K562 (cell line): Measurements from ENCODE around the gene MYMX. TPM values are rescaled to one million over a fixed set of nuclear protein-coding genes. Genes with fewer than 3 reads are reported as not detected.

Experiments used
- CHD4 ChIP-seq: fragments of 200-600 bp; sonication (generic); IDR thresholded peaks from 3 replicates; pipeline ENCODE4 v1.6.1; 2012; ENCODE audit warnings: low read depth, mild to moderate bottlenecking, mixed read lengths, low read length, inconsistent platforms; ENCODE audit not compliant: insufficient read depth, insufficient replicate concordance, poor library complexity, severe bottlenecking
- DACH1 ChIP-seq: fragments of 450-650 bp; IDR thresholded peaks from 2 replicates; pipeline ENCODE4 v1.6.1; 2018; ENCODE audit not compliant: partially characterized antibody
- EHMT2 ChIP-seq: fragments of 450-650 bp; IDR thresholded peaks from 2 replicates; pipeline ENCODE4 v1.6.1; 2018; ENCODE audit warnings: antibody characterized with exemption
- ETV5 ChIP-seq: sonication (generic); formaldehyde crosslinking; IDR thresholded peaks from 2 replicates; pipeline ENCODE4 v1.4.0; 2020; ENCODE audit warnings: low read depth, mild to moderate bottlenecking, missing genetic modification reagents
- EZH2 ChIP-seq: IDR thresholded peaks from 2 replicates; pipeline ENCODE4 v1.6.1; 2012; ENCODE audit warnings: low read depth, mild to moderate bottlenecking, inconsistent platforms, low read length, borderline replicate concordance
- HINFP ChIP-seq: fragments of 450-650 bp; conservative IDR thresholded peaks from 2 replicates; pipeline ENCODE4 v1.6.1; 2016; ENCODE audit warnings: missing genetic modification characterization, low read depth, mild to moderate bottlenecking, control low read depth, missing compliant biosample characterization
- HMGXB4 ChIP-seq: sonication (generic); formaldehyde crosslinking; IDR thresholded peaks from 2 replicates; pipeline ENCODE4 v1.8.1; 2023; ENCODE audit warnings: mild to moderate bottlenecking, missing genetic modification reagents
- MEF2D ChIP-seq: conservative IDR thresholded peaks from 2 replicates; pipeline ENCODE4 v1.6.1; 2016; ENCODE audit warnings: low read depth, missing genetic modification characterization, missing compliant biosample characterization
- MLX ChIP-seq, 2 experiments: fragments of 450-650 bp in 1 of 2; sonication (generic) in 1 of 2; formaldehyde crosslinking; conservative IDR thresholded peaks; 2 replicates each; pipeline versions ENCODE4 v1.4.0 to v1.8.1; 2020 to 2022; ENCODE audit warnings: mild to moderate bottlenecking in 1 of 2, missing genetic modification reagents in 1 of 2
- MTA3 ChIP-seq: fragments of 450-650 bp; formaldehyde crosslinking; IDR thresholded peaks from 2 replicates; pipeline ENCODE4 v1.6.1; 2017; ENCODE audit warnings: mild to moderate bottlenecking, borderline replicate concordance
- NCOR1 ChIP-seq: fragments of 450-650 bp; IDR thresholded peaks from 2 replicates; pipeline ENCODE4 v1.6.1; 2016; ENCODE audit warnings: mild to moderate bottlenecking, moderate library complexity
- NR2C1 ChIP-seq, 2 experiments: fragments of 450-650 bp; IDR thresholded peaks; 2 replicates each; pipeline ENCODE4 v1.6.1; 2017; ENCODE audit warnings: mild to moderate bottlenecking in 2 of 2, antibody characterized with exemption in 1 of 2, inconsistent platforms in 1 of 2, missing compliant biosample characterization in 1 of 2, missing genetic modification characterization in 1 of 2
- POLR2B ChIP-seq: fragments of 450-650 bp; IDR thresholded peaks from 2 replicates; pipeline ENCODE4 v1.6.1; 2018; ENCODE audit warnings: low read depth; ENCODE audit not compliant: partially characterized antibody
- PREB ChIP-seq: sonication (generic); formaldehyde crosslinking; IDR thresholded peaks from 2 replicates; pipeline ENCODE4 v1.8.1; 2023; ENCODE audit warnings: mild to moderate bottlenecking, missing genetic modification reagents
- RCOR1 ChIP-seq, 2 experiments: IDR thresholded peaks; 2 replicates each; pipeline ENCODE4 v1.6.1; 2012; ENCODE audit warnings: low read depth in 2 of 2, low read length in 2 of 2, borderline replicate concordance in 1 of 2, improper control_type of control experiment in 1 of 2
- STAT5A ChIP-seq: IDR thresholded peaks from 2 replicates; pipeline ENCODE4 v1.6.1; 2012; ENCODE audit warnings: low read length, inconsistent platforms, borderline replicate concordance
- TAF7 ChIP-seq: fragments of 450-650 bp; IDR thresholded peaks from 2 replicates; pipeline ENCODE4 v1.6.1; 2016; ENCODE audit warnings: missing genetic modification characterization, missing compliant biosample characterization
- TFAP4 ChIP-seq: sonication (generic); formaldehyde crosslinking; IDR thresholded peaks from 2 replicates; pipeline ENCODE4 v1.8.0; 2022; ENCODE audit warnings: missing genetic modification reagents, mild to moderate bottlenecking, moderate library complexity, borderline replicate concordance
- ZFP1 ChIP-seq: fragments of 450-650 bp; formaldehyde crosslinking; IDR thresholded peaks from 2 replicates; pipeline ENCODE4 v1.4.0; 2020; ENCODE audit warnings: mild to moderate bottlenecking, mixed read lengths
- ZNF174 ChIP-seq: fragments of 250-450 bp; sonication (Bioruptor Pico); IDR thresholded peaks from 2 replicates; pipeline ENCODE4 v1.4.0; 2020; ENCODE audit warnings: mild to moderate bottlenecking
- ZNF316 ChIP-seq: fragments of 450-650 bp; IDR thresholded peaks from 2 replicates; pipeline ENCODE4 v1.6.1; 2016
- ZNF384 ChIP-seq: IDR thresholded peaks from 2 replicates; pipeline ENCODE4 v1.6.1; 2012; ENCODE audit warnings: low read depth, low read length, improper control_type of control experiment
- polyA plus RNA-seq, 8 experiments: library from polyadenylated mRNA; depleted of rRNA in 4 of 8; stranded (reverse) in 5 of 8; unstranded in 3 of 8; fragments of >200 nt; fragmentation: Nextera tagmentation in 2 of 8; fragmentation: Illumina TruSeq in 1 of 8; extraction: Ambion mirVana in 2 of 8; extraction: Trizol in 1 of 8; gene quantifications; 2 replicates each; pipeline versions ENCODE4 v1.2.1 to v1.2.3, GENCODE V29; 2011 to 2014; ENCODE audit warnings: inconsistent platforms in 1 of 8, missing spikeins in 1 of 8
- total RNA-seq, 7 experiments: library from RNA; depleted of rRNA in 6 of 7; stranded (reverse); fragments of >200 nt in 6 of 7; fragmentation: Illumina TruSeq in 2 of 7; extraction: Trizol in 2 of 7; gene quantifications; 2 replicates each; pipeline versions ENCODE4 v1.2.1 to v1.2.3, GENCODE V29; 2011 to 2021; ENCODE audit warnings: low replicate concordance in 1 of 7

MYMX gene
- total and polyA plus RNA-seq, 9 of the 15 experiments (the other 6 are each of a cell fraction or from before 2014, with no cell fraction given): 0.12 TPM; not detected in 8

- TF ChIP-seq NR2C1 (IDR thresholded peaks at IDR 0.05): no peak
- no peak for TF ChIP-seq NR2C1 (tag; IDR thresholded peaks at IDR 0.05)
- no peak for TF ChIP-seq DACH1
- TF ChIP-seq RCOR1 (IDR thresholded peaks at IDR 0.05; ENCODE audit: borderline replicate concordance in 1 of 2, low read depth in 2 of 2, low read length in 2 of 2): peak; percentile 45 to 66; a peak in 1 of 4 replicates
- TF ChIP-seq EHMT2: no peak
- TF ChIP-seq HINFP: no peak
- 0 out of 2 replicates have a peak, but pooled peaks have one; percentile 15 for TF ChIP-seq ZNF384
- TF ChIP-seq EZH2: no peak
- no peak for TF ChIP-seq STAT5A
- peak; percentile 62 for TF ChIP-seq CHD4
- TF ChIP-seq MTA3: no peak; the same call in none of the 2 replicates
- no peak for TF ChIP-seq ZNF316
- no peak for TF ChIP-seq ZNF174 (CRISPR knock-in tag)
- no peak for TF ChIP-seq MLX (CRISPR knock-in tag; conservative IDR thresholded peaks at IDR 0.05)
- no peak for TF ChIP-seq POLR2B
- TF ChIP-seq ETV5 (CRISPR knock-in tag): no peak
- no peak for TF ChIP-seq HMGXB4 (CRISPR knock-in tag)
- TF ChIP-seq TFAP4 (CRISPR knock-in tag): peak; percentile 77
- 0 out of 2 replicates have a peak, but pooled peaks have one; percentile 4 for TF ChIP-seq ZFP1 (CRISPR knock-in tag)
- no peak for TF ChIP-seq TAF7 (tag)
- TF ChIP-seq PREB (CRISPR knock-in tag): no peak
- no peak for TF ChIP-seq MEF2D (tag)
- peak; percentile 36; the same call in 1 of the 2 replicates for TF ChIP-seq NCOR1
Observed at GRCh38 chr6:44245912-44246662, 29.4 kb downstream of the MYMX start (continued).
